ENCODE results near the gene HNRNPLL. TPM values are rescaled to one million over a fixed set of nuclear protein-coding genes. Genes with fewer than 3 reads are reported as not detected.

The HNRNPLL gene
- total RNA-seq, 1 experiment from 2014 or later, result 43.2 TPM

DNA sequence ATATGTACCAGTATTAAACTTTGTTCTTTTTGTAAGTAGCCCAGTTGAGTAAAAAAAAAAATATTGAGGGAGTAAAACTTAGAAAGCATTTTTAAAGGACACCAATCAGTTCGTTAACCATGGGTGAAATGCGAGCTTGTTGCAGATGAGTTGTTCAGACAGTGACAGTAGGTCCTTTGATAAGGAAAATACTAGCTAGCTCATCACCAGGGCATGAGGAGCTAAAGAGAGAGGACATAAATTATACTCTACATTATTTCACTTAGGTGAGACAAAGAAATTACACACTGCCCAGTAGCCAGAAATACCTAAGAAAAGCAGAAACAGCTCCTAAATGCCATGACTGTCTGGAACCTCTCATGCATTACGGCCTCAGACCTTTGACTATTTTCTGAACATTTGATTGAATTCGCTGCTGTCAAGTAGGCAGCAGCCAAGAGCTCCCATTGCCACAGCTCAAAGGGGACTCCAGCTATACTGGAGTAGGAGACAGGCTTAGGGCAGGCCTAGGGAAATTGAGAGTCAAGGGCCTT, 2.6 kb upstream of the HNRNPLL start:
- ChIA-PET POLR2A (interaction anchor here (1.0 kb wide), 1 partner anchor 9 kb away, joined by 3 read pairs; no protein-coding TSS in a partner anchor), CTCF (interaction anchor here (1.1 kb wide), 1 partner anchor 24 kb away, joined by 3 read pairs; no protein-coding TSS in a partner anchor), RAD21 (ENCODE audit: low non-redundant PET in 1 of 2, low total read pairs in 2 of 2, uncharacterized antibody in 2 of 2, unreplicated experiment in 2 of 2) (no interaction called here)
- Histone ChIP-seq H3K9ac (ENCODE audit: low read length) (no peak overlapping the region), H2AFZ (ENCODE audit: low read depth, low read length, poor library complexity, severe bottlenecking) (no peak overlapping the region), H3K27me3 (ENCODE audit: insufficient read depth, low read length) (no peaks in the 10 kb centered on the region), H3K4me2 (ENCODE audit: low read length) (no peak overlapping the region), H3K4me1 (ENCODE audit: control insufficient read depth in 1 of 2, insufficient read depth in 2 of 2, low read length in 2 of 2) (peaks cover 9 to 21% of the 10 kb centered on the region in 2 experiments), H3K9me3 (ENCODE audit: control insufficient read depth in 1 of 2, insufficient read depth in 1 of 2, low read depth in 1 of 2, low read length in 2 of 2) (no peaks in the 10 kb centered on the region), H3K79me2 (ENCODE audit: insufficient read depth, low read length) (peaks cover 17% of the 10 kb centered on the region), H3K9me2 (ENCODE audit: insufficient read depth) (no peaks in the 10 kb centered on the region), H3K36me3 (ENCODE audit: control insufficient read depth in 1 of 2, insufficient read depth in 2 of 2, low read length in 2 of 2) (no peaks in the 10 kb centered on the region), H3K27ac (ENCODE audit: low read depth, low read length) (no peak overlapping the region), H3K4me3 (replicated peaks in 1 of 2; ENCODE audit: low read depth in 1 of 2, low read length in 2 of 2) (no peak overlapping the region), H4K20me1 (ENCODE audit: insufficient read depth) (no peaks in the 10 kb centered on the region)
- intact Hi-C loops (cut with micrococcal nuclease), result no loop called here
- DNase-seq (ENCODE audit: low read depth, low spot score) (no peak), ATAC-seq (no peak)
- BruUV-seq (replicated peaks), result no TSS peak
- TF ChIP-seq, protein P1, sequence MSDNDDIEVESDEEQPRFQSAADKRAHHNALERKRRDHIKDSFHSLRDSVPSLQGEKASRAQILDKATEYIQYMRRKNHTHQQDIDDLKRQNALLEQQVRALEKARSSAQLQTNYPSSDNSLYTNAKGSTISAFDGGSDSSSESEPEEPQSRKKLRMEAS (IDR thresholded peaks at IDR 0.05), result no peak

DNA sequence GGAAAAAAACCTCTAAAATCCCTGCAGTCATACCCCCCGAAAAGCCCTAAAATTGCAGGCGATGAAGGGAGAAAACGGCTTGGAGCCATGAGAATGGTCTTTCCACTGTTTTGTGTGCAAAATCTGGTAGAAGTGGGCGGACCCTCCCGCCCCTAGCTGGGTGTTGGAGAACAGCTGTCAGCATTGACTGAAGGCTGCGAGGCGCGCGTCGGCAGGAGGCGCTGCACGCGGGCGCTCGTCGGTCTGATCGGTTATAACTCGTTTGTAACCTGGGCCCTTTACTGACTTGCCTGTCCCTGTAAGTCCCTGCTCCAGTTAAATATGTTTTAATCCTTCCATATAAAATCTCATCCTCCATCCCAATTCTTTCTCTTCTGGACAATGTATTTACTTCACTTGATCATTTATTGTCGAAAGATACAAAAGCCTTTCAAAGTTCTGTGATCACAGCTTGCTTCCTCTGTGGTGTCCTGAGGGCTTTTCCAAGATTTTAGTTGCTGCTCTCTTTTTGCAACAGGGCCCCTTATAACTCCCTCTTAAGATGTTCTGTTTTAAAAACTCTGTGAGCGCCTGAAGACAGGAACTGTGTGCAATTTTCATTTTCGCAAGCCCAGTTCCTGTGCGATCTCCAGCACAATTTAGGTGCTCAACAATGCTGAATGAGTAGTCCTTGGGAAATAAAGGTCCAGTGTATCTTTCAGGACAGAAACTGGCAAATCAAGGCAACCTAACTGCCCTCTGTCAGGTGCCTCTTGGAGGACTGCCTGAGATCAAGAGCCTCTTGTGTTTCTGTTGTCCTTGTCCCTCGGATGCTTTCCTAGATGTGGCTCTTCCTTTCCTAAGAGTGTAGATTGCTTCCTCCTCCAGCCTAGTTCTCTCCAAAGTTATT, 918 bp upstream of the HNRNPLL start:
- Histone ChIP-seq H2AFZ (ENCODE audit: low read depth, low read length, poor library complexity, severe bottlenecking) (peak overlapping the region; percentile 98), H3K4me3 (replicated peaks in 1 of 2; ENCODE audit: low read depth in 1 of 2, low read length in 2 of 2) (peak overlapping the region; percentile 55 to 79), H3K79me2 (ENCODE audit: insufficient read depth, low read length) (peaks cover 35% of the 10 kb centered on the region), H3K36me3 (ENCODE audit: control insufficient read depth in 1 of 2, insufficient read depth in 2 of 2, low read length in 2 of 2) (no peaks in the 10 kb centered on the region), H3K27me3 (ENCODE audit: insufficient read depth, low read length) (no peaks in the 10 kb centered on the region), H3K9ac (ENCODE audit: low read length) (peak overlapping the region; percentile 33; the same call in 1 of the 2 replicates), H3K9me2 (ENCODE audit: insufficient read depth) (no peaks in the 10 kb centered on the region), H3K4me1 (ENCODE audit: control insufficient read depth in 1 of 2, insufficient read depth in 2 of 2, low read length in 2 of 2) (peaks cover 16 to 28% of the 10 kb centered on the region in 2 experiments), H4K20me1 (ENCODE audit: insufficient read depth) (0 out of 2 replicates have a peak, but pooled peaks cover 7% of the 10 kb centered on the region), H3K9me3 (ENCODE audit: control insufficient read depth in 1 of 2, insufficient read depth in 1 of 2, low read depth in 1 of 2, low read length in 2 of 2) (no peaks in the 10 kb centered on the region), H3K27ac (ENCODE audit: low read depth, low read length) (peak overlapping the region; percentile 46), H3K4me2 (ENCODE audit: low read length) (peak overlapping the region; percentile 92)
- CTCF ChIA-PET, result interaction anchor here (0.6 to 1.7 kb wide), 11 partner anchors 11 to 87 kb away, joined by 3 to 9 read pairs (median 3); partner anchors contain the start of gene GALM
- ATAC-seq (peak; percentile 68), DNase-seq (ENCODE audit: low read depth, low spot score) (peak; percentile 62)
- RAD21 ChIA-PET (ENCODE audit: low non-redundant PET in 1 of 2, low total read pairs in 2 of 2, uncharacterized antibody in 2 of 2, unreplicated experiment in 2 of 2), result no interaction called here
- TF ChIP-seq, protein P1 (IDR thresholded peaks at IDR 0.05), result peak; percentile 53; the same call in 1 of the 2 replicates
- TF ChIP-seq YY1 (IDR thresholded peaks at IDR 0.05; ENCODE audit: extremely low read depth, insufficient replicate concordance, low read depth, low read length) (peak; percentile 41), TCF7L2 (IDR thresholded peaks at IDR 0.05; ENCODE audit: borderline replicate concordance, extremely low read depth, insufficient read depth, insufficient read length) (no peak), CBX3 (IDR thresholded peaks at IDR 0.05; ENCODE audit: low read depth) (peak; percentile 24; the same call in 1 of the 2 replicates), RAD21 (IDR thresholded peaks at IDR 0.05; ENCODE audit: low read depth) (peak; percentile 74)
- TF ChIP-seq, protein P2, sequence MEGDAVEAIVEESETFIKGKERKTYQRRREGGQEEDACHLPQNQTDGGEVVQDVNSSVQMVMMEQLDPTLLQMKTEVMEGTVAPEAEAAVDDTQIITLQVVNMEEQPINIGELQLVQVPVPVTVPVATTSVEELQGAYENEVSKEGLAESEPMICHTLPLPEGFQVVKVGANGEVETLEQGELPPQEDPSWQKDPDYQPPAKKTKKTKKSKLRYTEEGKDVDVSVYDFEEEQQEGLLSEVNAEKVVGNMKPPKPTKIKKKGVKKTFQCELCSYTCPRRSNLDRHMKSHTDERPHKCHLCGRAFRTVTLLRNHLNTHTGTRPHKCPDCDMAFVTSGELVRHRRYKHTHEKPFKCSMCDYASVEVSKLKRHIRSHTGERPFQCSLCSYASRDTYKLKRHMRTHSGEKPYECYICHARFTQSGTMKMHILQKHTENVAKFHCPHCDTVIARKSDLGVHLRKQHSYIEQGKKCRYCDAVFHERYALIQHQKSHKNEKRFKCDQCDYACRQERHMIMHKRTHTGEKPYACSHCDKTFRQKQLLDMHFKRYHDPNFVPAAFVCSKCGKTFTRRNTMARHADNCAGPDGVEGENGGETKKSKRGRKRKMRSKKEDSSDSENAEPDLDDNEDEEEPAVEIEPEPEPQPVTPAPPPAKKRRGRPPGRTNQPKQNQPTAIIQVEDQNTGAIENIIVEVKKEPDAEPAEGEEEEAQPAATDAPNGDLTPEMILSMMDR (IDR thresholded peaks at IDR 0.05 in 2 of 3, conservative IDR thresholded peaks at IDR 0.05 in 1 of 3; ENCODE audit: borderline replicate concordance in 1 of 3, insufficient read depth in 1 of 3, low read depth in 2 of 3, low read length in 2 of 3), result peak; percentile 71 to 93 (median 90); a peak in 5 of 6 replicates
- intact Hi-C loops (cut with micrococcal nuclease), result loop anchor here (1.0 to 5.0 kb wide), 2 partner anchors 63 to 124 kb away; partner anchors contain the start of gene GALM
- POLR2A ChIA-PET, result interaction anchor here (1.4 kb wide), 1 partner anchor 22 kb away, joined by 3 read pairs; no protein-coding TSS in a partner anchor
- no TSS peak for BruUV-seq (replicated peaks)
